HG03378 (cell line): Measurements from ENCODE around the gene KIF19.

Experiments
- ATAC-seq: cut with Tn5 transposase; IDR thresholded peaks from one replicate; pipeline ENCODE4 v1.9.1; 2021; ENCODE audit warnings: mild to moderate bottlenecking, moderate library complexity; ENCODE audit not compliant: unreplicated experiment

The KIF19 gene

DNA sequence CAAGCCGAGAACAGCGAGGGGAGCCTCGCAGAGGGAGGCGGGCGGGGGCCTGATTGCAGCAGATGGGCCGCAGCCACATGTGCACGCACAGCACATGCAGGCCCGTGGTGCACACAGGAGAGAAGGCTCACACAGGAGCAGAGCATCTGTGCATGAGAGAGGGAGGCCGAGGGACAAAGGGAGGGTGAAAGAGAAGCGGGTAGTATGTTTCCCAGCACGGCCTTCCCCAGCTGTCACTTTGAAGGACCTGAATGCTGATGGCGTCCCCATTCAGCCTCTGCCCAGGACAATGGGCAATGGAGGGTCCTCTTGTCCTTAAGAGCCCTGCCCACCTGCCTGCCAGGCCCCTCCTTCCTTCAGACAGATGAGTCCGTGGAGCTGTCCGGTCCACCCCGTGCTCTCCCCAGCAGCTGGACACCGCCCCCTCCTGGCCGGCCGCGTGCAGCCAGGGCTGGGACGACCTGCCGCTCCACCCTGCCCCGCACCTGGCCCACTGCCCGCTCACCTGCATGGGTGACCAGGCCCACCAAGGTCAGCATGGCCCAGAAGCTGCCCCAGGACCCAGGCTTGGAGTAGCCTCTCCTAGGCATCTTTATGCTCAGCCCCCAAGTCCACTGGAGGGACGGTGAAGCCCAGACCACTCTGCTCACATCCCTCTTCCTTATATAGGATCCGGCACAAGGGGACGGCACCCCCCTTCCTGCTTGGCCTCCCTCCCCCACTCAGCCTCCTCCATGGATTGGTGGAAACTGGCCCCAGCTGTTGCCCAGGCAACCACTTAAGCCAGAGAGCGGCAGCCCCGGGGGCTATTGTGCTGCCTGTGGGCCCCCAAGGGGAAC lies 35.4 kb downstream of the KIF19 start, which contains the start of gene BTBD17:
Gene BTBD17 (minus strand): TSS at position 639 of the 839 bp plus-strand sequence. CDS start 49 bp downstream, at position 590.
- ATAC-seq = no peak

DNA sequence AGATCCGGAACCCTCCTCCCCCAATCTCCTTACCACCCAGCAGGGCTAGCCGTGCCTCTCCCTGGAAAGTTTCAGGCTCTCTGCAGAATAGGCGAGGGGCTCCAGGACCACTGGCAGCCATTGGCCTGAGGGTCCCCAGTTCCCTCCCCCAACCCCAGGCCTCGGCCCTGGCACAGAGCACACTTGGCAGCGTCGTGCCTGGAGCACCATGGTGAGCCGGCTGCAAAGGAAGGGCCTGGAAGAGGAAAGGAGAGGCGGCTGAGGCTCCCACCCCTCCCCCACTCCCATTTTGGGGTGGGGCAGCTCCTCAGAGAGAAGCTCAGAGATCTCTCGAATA lies 36.0 kb downstream of the KIF19 start:
- ATAC-seq = no peak

DNA sequence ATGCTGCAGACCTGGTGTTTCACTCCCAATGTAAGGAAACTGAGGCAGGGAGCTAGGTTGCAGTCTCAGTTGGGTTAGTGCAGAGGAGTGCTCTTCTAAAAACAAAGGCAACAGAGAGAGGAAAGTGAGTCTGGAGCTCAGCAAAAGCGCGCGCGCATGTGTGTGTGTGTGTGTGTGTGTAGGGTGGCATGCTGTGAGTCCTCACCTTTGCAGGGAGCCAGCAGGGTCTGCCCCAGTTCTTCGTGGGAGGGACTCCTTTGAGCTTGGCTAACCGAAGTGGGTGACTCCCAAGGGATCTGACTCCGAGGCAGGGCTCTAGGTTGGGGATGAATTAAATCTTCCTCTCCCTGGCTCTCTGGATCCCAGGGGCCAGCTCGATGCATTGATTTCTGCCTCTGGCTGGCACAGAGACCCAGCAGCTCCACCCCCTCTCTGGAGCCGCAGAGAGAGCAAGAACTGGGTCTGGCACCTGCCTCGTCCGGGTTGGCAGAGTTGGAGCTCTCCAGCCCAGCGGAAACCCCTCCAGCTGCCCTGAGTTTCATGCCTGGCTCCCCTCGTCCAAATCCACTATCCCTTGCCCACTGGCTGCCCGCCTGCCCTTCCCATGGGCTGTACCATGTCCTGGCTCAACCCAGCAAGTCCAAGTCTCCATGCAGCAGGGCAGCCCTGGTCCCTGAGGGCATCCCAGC lies 36.9 kb downstream of the KIF19 start:
- no peak for ATAC-seq

DNA sequence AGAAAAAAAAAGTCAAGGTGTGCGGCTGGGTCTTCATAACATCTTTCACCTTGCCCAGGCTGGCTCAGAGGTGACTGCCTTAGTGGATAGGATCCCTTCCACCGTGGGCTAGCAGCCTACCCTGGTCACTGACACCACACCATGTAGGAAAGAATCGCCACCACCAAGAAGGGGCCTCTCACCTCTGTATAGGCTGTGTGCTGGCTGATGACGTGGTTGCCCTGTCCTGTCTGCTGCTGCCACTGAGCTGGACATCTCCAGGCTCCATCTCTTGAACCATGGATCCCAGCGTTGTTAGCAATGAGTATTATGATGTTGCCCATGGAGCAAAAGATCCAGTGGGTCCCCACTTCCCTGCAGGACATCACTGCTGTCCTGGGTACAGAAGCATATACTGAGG lies 41.2 kb downstream of the KIF19 start, which contains the start of gene GPR142:
Gene GPR142 (plus strand): TSS at position 301 of the 400 bp plus-strand sequence. CDS start 2,035 bp downstream, outside the sequence.
- no peak for ATAC-seq

DNA sequence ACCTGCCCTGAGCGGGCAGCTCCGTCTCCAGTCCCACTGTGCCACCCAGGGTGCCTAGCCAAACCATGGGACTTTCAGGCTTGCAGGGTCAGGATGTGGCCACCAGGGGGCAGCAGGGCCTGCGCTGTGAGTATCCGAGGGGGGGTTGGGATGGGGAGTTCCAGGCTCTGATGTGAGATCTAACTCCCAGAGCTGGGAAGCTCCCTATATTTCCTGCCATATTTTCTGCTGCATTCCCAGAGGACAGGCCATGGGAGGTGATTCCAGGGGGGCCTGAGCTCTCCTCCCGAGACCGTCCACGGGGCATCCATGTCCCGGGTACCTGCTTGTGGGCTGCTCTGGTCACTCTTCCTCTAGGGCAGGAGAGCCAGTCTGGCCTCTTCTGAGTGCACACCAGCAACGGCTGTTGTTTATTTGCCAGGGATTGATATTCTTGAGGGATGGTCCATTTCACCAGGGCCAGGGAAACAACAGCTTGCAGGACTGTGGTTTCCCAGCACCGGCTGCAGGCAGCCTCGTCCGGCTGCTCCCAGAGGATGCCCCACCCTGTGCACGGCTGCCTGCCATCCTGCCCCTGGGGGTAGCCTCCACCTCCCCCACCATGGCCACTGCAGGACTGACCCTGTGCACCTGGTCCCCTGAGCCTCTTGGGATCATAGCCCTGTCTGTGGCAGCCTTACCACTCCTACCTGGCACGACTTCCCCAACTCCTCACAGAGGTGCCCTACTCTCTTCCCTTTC lies 42.5 kb downstream of the KIF19 start:
- no peak for ATAC-seq

DNA sequence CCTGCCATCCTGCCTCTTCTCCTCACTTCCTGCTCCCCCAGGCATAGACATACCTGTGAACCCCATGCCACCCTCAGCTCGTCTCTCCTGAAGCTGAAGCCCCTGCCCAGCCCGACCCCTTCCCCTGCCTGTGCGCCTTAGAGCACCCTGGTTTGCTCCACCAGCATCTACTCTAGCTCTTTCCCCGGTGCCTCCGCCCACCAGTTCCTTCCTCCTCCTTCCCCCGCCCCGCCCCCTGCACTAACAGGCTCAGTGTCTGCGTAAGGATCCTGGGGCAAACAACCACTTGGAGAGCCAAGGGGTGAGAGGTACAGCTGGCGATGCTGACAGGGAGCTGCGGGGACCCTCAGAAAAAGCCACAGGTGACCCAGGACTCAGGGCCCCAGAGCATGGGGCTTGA lies 43.2 kb downstream of the KIF19 start:
- no peak for ATAC-seq

DNA sequence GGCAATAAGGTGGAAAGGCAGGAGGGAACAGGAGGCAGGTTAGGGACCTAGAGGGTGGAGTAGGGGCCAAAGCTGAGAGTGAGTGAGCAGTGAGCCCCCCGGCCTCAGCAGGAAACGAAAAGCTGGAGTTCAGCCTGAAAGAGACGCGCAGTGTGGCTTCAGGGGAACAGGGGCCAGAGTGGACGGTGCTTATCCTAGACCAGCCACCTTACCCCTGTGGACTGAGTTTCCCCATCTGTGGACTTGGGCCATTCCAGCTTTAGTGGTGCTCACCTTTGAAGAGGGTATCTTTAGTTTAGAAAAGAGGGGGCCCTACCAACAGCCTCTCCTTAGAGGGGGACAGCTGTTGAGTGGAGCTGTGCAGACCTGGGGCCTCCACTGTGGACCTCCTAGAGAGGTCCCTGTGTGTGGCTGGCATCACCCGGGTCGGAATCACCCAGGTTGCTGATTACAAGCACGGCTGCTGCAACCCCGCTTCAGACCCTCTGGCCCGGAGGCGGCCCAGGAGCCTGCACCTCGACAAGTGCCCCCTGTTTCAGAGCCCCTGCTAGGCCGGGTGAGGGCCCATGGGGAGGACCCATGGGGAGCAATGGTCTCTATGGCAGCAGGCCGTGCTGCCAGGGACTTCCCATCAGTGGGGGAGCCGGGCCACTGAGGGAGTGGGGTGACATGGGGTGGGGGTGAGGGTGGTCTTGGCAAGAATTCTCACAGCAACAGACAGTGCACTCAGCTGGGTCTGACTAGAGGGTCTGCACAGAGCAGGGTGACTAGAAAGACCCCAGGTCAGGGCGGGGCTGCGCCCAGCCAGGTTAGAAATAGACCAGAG lies 43.9 kb downstream of the KIF19 start:
- no peak for ATAC-seq

DNA sequence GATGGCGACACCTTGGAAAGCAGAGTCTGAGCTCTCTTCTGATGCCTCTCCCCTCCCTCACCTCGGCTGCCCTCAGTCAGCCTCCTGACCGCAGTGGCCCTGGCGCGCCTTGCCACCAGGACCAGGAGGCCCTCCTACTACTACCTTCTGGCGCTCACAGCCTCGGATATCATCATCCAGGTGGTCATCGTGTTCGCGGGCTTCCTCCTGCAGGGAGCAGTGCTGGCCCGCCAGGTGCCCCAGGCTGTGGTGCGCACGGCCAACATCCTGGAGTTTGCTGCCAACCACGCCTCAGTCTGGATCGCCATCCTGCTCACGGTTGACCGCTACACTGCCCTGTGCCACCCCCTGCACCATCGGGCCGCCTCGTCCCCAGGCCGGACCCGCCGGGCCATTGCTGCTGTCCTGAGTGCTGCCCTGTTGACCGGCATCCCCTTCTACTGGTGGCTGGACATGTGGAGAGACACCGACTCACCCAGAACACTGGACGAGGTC lies 45.7 kb downstream of the KIF19 start:
- no peak for ATAC-seq

DNA sequence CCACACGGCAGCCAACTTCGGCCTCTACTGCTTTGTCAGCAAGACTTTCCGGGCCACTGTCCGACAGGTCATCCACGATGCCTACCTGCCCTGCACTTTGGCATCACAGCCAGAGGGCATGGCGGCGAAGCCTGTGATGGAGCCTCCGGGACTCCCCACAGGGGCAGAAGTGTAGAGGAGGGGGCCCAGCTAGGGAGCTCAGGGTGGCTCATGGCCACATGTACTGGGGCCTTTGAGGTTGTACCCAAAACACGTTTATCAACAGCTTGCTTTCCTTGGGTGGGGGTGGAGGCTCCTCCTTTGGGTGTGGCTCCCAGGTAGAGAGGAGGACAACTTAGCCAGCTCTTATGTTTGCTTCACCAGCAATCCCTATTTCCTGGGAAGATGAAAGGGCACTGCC lies 46.4 kb downstream of the KIF19 start:
- no peak for ATAC-seq

DNA sequence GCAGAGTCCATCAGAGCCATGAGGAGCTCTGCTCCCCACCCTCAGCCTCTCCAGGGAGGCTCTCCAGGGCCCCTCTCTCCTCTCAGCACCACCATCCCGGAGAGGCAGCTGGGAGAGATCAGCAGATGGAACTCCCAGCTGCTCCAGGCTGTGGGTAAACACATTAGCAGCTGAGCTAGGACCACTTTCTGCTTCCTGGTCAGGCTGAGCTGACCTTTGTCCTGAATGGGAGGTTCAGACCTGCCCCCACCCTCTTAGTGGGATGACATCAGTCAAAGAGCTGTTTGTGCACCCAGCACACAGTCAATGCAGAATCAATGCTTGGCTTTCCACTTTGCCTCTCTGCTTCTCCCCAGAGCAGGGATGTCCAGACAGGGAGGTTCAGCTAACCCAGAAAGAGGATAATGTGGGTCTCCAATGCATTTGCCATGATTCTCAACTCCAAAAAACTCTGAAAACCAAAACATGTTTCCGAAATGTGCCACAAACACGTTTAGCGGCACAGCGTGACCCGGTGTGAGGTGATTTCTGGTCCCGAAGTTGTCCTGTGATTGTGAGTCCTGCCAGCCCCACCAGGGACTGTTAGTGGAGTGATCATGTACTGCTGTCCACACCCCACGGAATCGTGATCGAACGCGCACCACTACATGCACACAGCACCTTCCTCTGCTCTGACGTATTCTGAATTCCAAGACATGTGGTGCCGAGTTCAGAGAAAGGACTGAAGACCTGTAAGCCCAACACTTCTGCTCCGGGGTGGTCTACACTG lies 48.0 kb downstream of the KIF19 start:
- ATAC-seq = no peak

DNA sequence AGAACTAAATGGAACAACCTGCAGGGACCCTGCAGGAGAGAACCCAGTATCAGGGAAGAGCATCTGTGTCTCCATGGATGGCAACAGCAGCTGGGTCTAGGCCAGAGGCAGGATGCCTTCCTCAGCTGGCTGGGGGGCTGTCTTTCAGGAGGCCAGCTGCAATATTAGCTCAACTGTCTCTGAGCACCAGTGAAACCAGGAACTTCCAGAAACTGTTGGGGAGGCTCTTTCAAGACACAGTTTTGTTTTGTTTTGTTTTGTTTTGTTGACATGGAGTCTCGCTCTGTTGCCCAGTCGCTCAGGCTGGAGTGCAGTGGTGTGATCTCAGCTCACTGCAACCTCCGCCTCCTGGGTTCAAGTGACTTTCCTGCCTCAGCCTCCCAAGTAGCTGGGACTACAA lies 48.8 kb downstream of the KIF19 start:
- no peak for ATAC-seq

DNA sequence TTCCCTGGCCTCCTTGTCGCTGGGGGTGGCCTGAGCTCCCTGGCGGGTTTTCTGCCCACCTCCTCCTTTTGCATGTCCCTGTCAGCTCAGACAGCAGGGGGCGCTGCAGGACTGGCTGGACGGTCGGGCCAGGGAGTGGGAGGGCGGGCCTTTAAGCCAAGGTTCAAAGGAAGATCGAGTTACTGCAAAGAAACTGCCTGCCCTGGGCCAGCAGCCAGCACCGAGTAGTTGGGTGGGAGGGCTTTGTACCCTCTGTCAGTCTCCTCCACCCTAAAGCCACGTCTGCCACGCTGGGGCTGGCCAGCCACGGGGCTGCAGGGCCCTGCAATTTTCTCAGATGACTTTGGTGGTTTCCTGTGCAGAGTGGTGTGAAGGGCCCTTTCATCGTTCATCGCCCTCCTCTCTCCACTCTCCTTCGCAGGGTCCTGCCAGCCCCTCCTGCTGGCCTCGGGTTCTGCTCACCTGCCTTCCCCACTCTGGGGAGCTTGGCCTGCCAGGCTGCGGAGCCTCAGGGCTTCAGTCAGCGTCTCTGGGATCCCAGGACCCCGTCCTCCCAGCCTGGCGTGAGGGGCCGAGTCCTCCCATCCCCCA lies 53.6 kb downstream of the KIF19 start:
- no peak for ATAC-seq

DNA sequence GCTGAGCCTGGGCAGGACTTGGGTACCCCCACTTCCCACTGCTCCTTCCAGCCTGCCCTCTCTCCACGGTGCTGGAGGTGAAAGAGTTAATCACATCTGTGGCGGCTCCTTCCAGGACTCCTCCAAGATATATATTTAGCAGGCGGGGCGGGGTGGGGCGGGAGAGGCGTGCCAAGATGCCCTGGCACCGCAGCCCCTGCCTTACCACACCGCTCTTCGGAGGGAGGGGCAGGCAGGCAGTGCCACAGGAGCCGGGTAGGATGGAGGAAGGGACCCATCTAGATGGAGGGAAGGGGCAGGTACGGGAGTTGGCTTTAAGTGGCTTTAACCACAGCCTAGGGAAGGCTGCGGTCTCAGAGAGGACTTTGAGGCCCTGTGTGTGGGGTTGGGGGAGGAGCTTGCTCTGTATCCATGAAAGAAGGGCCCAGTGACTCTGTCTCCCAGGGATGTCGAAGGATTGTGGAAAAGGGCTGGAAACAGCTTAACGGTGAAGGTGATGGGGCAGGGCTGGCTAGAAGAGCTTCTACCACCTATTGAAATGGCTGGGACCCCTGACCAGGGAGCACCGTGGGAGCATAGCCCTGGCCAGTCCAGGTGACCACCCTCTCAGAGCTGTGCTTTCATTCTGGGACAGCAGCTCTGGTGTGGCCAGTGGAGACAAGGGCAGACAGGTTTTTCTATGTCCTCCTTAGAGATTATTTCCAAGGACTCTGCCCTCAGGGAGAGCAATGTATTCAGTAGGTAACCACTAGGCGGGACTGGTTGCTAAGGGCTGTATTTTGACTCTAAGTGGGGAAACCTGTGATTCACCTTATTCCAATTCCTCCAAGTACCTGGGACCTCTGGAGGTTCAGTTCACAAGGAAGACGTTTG lies 54.3 kb downstream of the KIF19 start:
- no peak for ATAC-seq

DNA sequence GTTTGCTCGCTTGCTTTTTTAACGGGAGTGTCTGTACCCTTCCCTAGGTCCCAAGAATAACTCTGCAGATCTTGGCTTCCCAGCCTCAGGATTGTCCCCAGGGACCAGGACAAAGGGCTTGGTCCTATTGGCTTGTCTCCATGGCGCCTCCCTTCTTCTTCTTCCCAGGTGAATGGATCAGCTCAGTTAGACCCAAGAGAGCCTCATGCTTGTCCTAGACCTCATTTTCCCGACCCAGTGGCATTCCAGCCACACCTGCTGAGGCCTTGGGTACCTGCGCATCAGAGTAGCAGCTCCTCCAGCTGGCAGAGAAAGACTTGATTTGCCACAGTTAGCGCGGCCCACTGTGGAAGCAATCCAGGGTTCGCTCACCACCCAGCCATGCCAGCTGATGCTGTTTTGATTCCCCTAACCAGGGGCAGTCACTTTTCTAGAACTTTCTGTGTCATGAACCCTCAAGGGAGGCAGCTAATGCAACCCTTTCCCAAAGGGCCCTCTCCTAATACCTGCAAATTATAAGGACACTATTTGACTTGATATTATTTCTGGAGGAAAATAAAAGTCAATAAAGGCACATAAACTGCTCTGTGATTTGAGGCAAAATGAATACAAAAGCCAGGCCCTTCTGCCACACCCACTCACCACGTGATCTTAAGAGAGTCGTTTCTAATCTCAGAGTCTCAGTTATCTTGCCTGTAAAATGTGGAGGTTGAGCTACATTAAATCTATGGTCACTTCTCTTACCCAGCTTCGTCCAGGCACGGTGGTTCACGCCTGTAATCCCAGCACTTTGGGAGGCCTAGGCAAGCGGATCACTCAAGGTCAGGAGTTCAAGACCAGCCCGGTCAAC lies 55.2 kb downstream of the KIF19 start:
- no peak for ATAC-seq

DNA sequence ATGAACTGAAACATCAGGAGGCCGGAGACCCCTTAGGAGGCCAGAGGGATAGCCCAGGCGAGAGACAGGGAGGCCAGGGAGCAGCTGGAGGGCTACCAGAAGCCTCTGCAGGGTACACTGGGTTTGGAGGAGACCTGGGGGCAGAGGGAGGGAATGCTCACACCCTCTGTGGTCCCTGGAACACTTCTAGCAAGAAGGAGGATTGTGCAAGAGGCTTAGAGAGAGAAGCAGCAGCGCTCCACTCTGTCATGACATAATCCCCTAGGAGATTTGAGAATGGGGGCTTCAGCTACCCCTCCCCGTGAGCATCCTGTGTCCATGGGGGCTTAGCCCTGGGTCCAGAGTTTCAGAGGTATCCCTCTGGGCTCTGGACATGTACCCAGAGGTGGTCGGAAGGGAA lies 57.1 kb downstream of the KIF19 start:
- no peak for ATAC-seq

DNA sequence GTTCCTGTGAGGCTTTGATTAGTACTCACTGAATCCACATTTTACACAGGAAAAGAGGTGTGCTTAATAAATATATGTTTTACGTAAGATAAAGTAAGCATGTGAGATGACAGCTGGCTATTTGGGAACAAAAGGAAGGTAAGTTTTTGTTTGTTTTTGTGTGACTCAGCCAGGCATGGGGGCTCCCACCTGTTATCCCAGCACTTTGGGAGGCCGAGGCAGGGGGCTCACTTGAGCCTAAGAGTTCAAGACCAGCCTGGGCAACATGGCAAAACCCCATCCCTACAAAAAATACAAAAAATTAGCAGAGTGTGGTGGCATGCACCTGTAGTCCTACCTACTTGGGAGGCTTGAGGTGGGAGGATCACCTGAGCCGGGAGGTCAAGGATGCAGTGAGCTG lies 59.2 kb downstream of the KIF19 start:
- ATAC-seq = no peak

DNA sequence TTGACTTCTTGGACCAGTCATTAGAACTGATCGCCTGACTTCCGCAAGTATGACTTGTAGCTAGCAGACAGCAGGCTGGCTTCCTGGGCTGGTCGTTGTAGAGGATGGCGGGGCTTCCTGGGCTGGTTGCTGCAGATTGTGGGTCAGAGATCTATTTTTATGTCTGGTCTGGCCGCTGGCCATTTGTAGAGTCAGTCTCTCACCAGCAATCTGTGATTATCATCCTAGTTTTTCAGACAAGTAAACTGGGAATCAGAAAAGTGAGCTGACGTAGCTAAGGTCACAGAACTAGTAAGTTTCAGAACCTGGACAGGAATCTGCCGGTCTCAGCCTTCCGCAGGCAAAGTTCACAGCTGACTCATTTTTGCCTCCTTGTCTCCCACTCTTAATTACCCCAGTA lies 60.4 kb downstream of the KIF19 start:
- no peak for ATAC-seq
